CD4-positive, CD25-positive, alpha-beta regulatory T cell (primary cell): ENCODE results near the gene HPSE2. TPM values are rescaled to one million over a fixed set of nuclear protein-coding genes. Genes with fewer than 3 reads are reported as not detected.

ENCODE experiments used
- ATAC-seq, 2 donors: fragments of 150-1000 bp; cut with Tn5 transposase; one replicate each; pipeline ENCODE4 v1.10.0; 2021; ENCODE audit warnings: low read depth in 2 of 2, moderate number of reproducible peaks in 2 of 2, moderate library complexity in 1 of 2
- DNase-seq, 3 donors: peaks; one replicate each; pipeline versions ENCODE4 v3.0.0 to v3.0.0-alpha.2; 2012 to 2022; ENCODE audit warnings: mixed read lengths in 1 of 3
- H3K27ac ChIP-seq: one replicate; pipeline ENCODE4 v1.7.0; 2013; ENCODE audit warnings: mild to moderate bottlenecking, low read length; ENCODE audit not compliant: insufficient read depth, poor library complexity, severe bottlenecking
- H3K27me3 ChIP-seq: one replicate; pipeline ENCODE4 v1.7.0; 2013; ENCODE audit warnings: low read length; ENCODE audit not compliant: control insufficient read depth, insufficient read depth
- H3K36me3 ChIP-seq: one replicate; pipeline ENCODE4 v1.7.0; 2013; ENCODE audit warnings: mild to moderate bottlenecking, low read length, moderate library complexity; ENCODE audit not compliant: control insufficient read depth, insufficient read depth
- H3K4me1 ChIP-seq: 2 replicates; pipeline ENCODE4 v1.7.0; 2013; ENCODE audit warnings: mild to moderate bottlenecking, low read length; ENCODE audit not compliant: insufficient read depth, control insufficient read depth, poor library complexity, severe bottlenecking
- H3K4me3 ChIP-seq: one replicate; pipeline ENCODE4 v1.7.0; 2013; ENCODE audit warnings: low read depth, mild to moderate bottlenecking, low read length, moderate library complexity
- H3K9me3 ChIP-seq, 2 experiments: 1 replicate in 1 of 2; 2 replicates in 1 of 2; pipeline ENCODE4 v1.7.0; 2013; ENCODE audit warnings: low read length in 2 of 2, mild to moderate bottlenecking in 1 of 2, moderate library complexity in 1 of 2; ENCODE audit not compliant: control insufficient read depth in 2 of 2
- H3K27ac Mint-ChIP-seq, 3 donors: one replicate each; pipeline ENCODE4 v1.8.0; 2020 to 2022; ENCODE audit warnings: mild to moderate bottlenecking in 3 of 3, mixed read lengths in 3 of 3, moderate library complexity in 2 of 3
- H3K27me3 Mint-ChIP-seq: one replicate; pipeline ENCODE4 v1.8.0; 2022; ENCODE audit warnings: mild to moderate bottlenecking, mixed read lengths
- H3K36me3 Mint-ChIP-seq: one replicate; pipeline ENCODE4 v1.8.0; 2020; ENCODE audit warnings: mixed read lengths
- H3K4me1 Mint-ChIP-seq, 4 donors: one replicate each; pipeline ENCODE4 v1.8.0; 2020 to 2022; ENCODE audit warnings: mixed read lengths in 4 of 4, mild to moderate bottlenecking in 1 of 4
- H3K4me3 Mint-ChIP-seq, 4 donors: one replicate each; pipeline ENCODE4 v1.8.0; 2020 to 2022; ENCODE audit warnings: mild to moderate bottlenecking in 4 of 4, mixed read lengths in 4 of 4, moderate library complexity in 3 of 4
- H3K9me3 Mint-ChIP-seq, 7 donors: one replicate each; pipeline ENCODE4 v1.8.0; 2020 to 2022; ENCODE audit warnings: mixed read lengths in 7 of 7, mild to moderate bottlenecking in 3 of 7, moderate library complexity in 2 of 7
- polyA plus RNA-seq, 4 donors: library from polyadenylated mRNA; unstranded; fragments of 300-500 nt; fragmentation: Illumina TruSeq; gene quantifications; one replicate each; pipeline ENCODE4 v1.2.3, GENCODE V29; 2021
- total RNA-seq: library from RNA; stranded (reverse); gene quantifications from one replicate; pipeline ENCODE4 v1.2.3, GENCODE V29; 2022

The HPSE2 gene
- total and polyA plus RNA-seq, 5 donors from 2014 or later: 0.07 to 0.31 TPM; not detected in 3

GRCh38 chr10:98778277-98778759 lies 457.3 kb downstream of the HPSE2 start:
- no peaks in the 10 kb centered on the region for H3K9me3 ChIP-seq
- no peak overlapping the region for H3K4me3 Mint-ChIP-seq
- H3K36me3 Mint-ChIP-seq: no peaks in the 10 kb centered on the region
- H3K4me1 Mint-ChIP-seq: no peaks in the 10 kb centered on the region
- H3K36me3 ChIP-seq: no peaks in the 10 kb centered on the region
- no peaks in the 10 kb centered on the region for H3K27me3 ChIP-seq
- peaks cover 8% of the 10 kb centered on the region for H3K27me3 Mint-ChIP-seq
- no peaks in the 10 kb centered on the region for H3K4me1 ChIP-seq
- no peak overlapping the region for H3K27ac ChIP-seq
- H3K9me3 Mint-ChIP-seq: peaks cover 0 to 2% (median 0%) of the 10 kb centered on the region in 7 donors
- DNase-seq: no peak
- H3K27ac Mint-ChIP-seq: no peak overlapping the region
- H3K4me3 ChIP-seq: no peak overlapping the region
- no peak for ATAC-seq

DNA sequence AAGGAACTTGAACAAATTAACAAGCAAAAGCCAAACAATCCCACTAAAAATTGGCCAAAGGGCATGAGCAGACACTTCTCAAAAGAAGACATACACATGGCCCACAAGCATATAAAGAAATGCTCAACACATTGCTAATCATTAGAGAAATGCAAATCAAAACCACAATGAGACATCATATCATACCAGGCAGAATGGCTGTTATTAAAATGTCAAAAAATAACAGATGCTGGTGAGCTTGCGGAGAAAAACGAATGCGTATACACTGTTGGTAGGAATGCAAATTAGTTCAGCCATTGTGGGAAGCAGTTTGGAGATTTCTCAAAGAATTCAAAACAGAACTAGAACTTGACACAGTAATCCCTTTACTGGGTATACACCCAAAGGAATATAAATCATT lies 477.2 kb downstream of the HPSE2 start:
- peaks cover 0 to 12% (median 0%) of the 10 kb centered on the region in 7 donors for H3K9me3 Mint-ChIP-seq

GRCh38 chr10:98748298-98748697 lies 487.4 kb downstream of the HPSE2 start:
- Histone ChIP-seq H3K9me3 (no peaks in the 10 kb centered on the region), H3K4me1 (no peaks in the 10 kb centered on the region), H3K36me3 (no peaks in the 10 kb centered on the region), H3K4me3 (no peak overlapping the region), H3K27me3 (no peaks in the 10 kb centered on the region), H3K27ac (no peak overlapping the region)
- Mint-ChIP-seq H3K4me1 (no peaks in the 10 kb centered on the region), H3K27me3 (no peaks in the 10 kb centered on the region), H3K4me3 (no peak overlapping the region), H3K27ac (no peak overlapping the region), H3K36me3 (no peaks in the 10 kb centered on the region), H3K9me3 (peaks cover 0 to 7% (median 0%) of the 10 kb centered on the region in 7 donors)
- peak in 1 of 3 donors; percentile 34 for DNase-seq
- ATAC-seq: no peak

More for the DNA sequence above, 477.2 kb downstream of the HPSE2 start:
- H3K4me1 ChIP-seq: no peaks in the 10 kb centered on the region
- H3K27ac Mint-ChIP-seq: no peak overlapping the region
- H3K36me3 ChIP-seq: no peaks in the 10 kb centered on the region
- H3K4me3 Mint-ChIP-seq: no peak overlapping the region
- no peaks in the 10 kb centered on the region for H3K27me3 ChIP-seq
- peaks cover 0 to 2% of the 10 kb centered on the region in 2 experiments for H3K9me3 ChIP-seq
- ATAC-seq (no peak), DNase-seq (no peak)
- no peaks in the 10 kb centered on the region for H3K4me1 Mint-ChIP-seq
- H3K4me3 ChIP-seq: no peak overlapping the region
- no peak overlapping the region for H3K27ac ChIP-seq
- no peaks in the 10 kb centered on the region for H3K27me3 Mint-ChIP-seq
- no peaks in the 10 kb centered on the region for H3K36me3 Mint-ChIP-seq

- Histone ChIP-seq H3K27me3 (no peaks in the 10 kb centered on the region), H3K9me3 (no peaks in the 10 kb centered on the region), H3K4me1 (no peaks in the 10 kb centered on the region), H3K36me3 (no peaks in the 10 kb centered on the region), H3K27ac (no peak overlapping the region), H3K4me3 (no peak overlapping the region)
- DNase-seq (no peak), ATAC-seq (no peak)
- Mint-ChIP-seq H3K36me3 (no peaks in the 10 kb centered on the region), H3K4me3 (no peak overlapping the region), H3K27me3 (no peaks in the 10 kb centered on the region), H3K27ac (no peak overlapping the region), H3K9me3 (peaks cover 0 to 3% (median 0%) of the 10 kb centered on the region in 7 donors), H3K4me1 (no peaks in the 10 kb centered on the region)
These were observed 490.0 kb downstream of the HPSE2 start for GRCh38 chr10:98745645-98746044.

DNA sequence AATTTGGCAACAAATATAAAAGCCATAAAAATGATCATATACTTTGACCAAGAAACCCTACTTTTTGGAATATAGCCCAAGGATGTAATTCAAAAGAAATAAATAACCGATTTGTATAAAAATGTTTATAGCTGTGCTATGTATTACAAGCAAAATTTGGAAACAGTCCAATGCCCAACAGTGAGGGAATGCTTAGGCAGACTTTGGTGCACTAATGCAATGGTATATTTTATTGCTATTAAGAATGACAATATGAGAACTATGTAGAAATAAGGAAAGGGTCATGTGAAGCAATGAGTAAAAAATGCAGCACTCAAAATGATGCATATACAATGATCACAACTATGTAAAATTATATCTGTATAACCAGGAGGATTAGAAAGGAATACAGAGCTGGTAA lies 515.1 kb downstream of the HPSE2 start:
- no peaks in the 10 kb centered on the region for H3K36me3 ChIP-seq
- Mint-ChIP-seq H3K27me3 (no peaks in the 10 kb centered on the region), H3K4me1 (no peaks in the 10 kb centered on the region), H3K36me3 (no peaks in the 10 kb centered on the region), H3K27ac (no peak overlapping the region), H3K4me3 (no peak overlapping the region), H3K9me3 (peaks cover 0 to 2% (median 0%) of the 10 kb centered on the region in 7 donors)
- no peaks in the 10 kb centered on the region for H3K9me3 ChIP-seq
- H3K27ac ChIP-seq: no peak overlapping the region
- H3K27me3 ChIP-seq: no peaks in the 10 kb centered on the region
- ATAC-seq: no peak
- no peaks in the 10 kb centered on the region for H3K4me1 ChIP-seq
- no peak overlapping the region for H3K4me3 ChIP-seq
- no peak for DNase-seq

DNA sequence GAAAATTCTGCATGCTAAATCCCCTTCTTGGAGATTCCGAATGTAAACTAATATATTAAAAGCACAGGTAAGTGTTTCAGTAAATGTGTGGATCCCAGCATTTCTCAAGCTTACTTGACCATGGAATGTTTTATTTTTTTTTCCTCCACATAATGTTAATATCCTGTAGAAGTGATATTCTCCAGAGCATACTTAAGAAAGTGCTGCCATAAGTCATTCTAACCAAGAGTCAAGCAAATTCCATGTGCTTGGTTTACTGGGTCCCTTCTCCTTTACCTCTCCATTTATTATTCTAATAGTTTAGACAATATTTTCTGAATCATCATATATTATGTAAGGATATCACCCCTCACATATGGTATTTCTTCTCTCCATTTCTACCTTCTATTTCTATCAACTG lies 522.1 kb downstream of the HPSE2 start:
- no peak for DNase-seq
- Histone ChIP-seq H3K9me3 (no peaks in the 10 kb centered on the region), H3K4me3 (no peak overlapping the region), H3K4me1 (no peaks in the 10 kb centered on the region), H3K27ac (no peak overlapping the region), H3K27me3 (no peaks in the 10 kb centered on the region), H3K36me3 (no peaks in the 10 kb centered on the region)
- H3K27ac Mint-ChIP-seq: no peak overlapping the region
- no peak overlapping the region for H3K4me3 Mint-ChIP-seq
- no peaks in the 10 kb centered on the region for H3K27me3 Mint-ChIP-seq
- ATAC-seq: no peak
- H3K4me1 Mint-ChIP-seq: no peaks in the 10 kb centered on the region
- peaks cover 0 to 2% (median 0%) of the 10 kb centered on the region in 7 donors for H3K9me3 Mint-ChIP-seq
- H3K36me3 Mint-ChIP-seq: no peaks in the 10 kb centered on the region

GRCh38 chr10:98696516-98696915 lies 539.1 kb downstream of the HPSE2 start:
- no peaks in the 10 kb centered on the region for H3K36me3 ChIP-seq
- no peak overlapping the region for H3K4me3 ChIP-seq
- H3K27ac ChIP-seq: no peak overlapping the region
- no peaks in the 10 kb centered on the region for H3K27me3 Mint-ChIP-seq
- H3K9me3 ChIP-seq: no peaks in the 10 kb centered on the region
- no peaks in the 10 kb centered on the region for H3K27me3 ChIP-seq
- no peaks in the 10 kb centered on the region for H3K4me1 Mint-ChIP-seq
- no peaks in the 10 kb centered on the region for H3K36me3 Mint-ChIP-seq
- peaks cover 0 to 8% (median 0%) of the 10 kb centered on the region in 7 donors for H3K9me3 Mint-ChIP-seq
- ATAC-seq (no peak), DNase-seq (no peak)
- H3K4me1 ChIP-seq: no peaks in the 10 kb centered on the region
- no peak overlapping the region for H3K4me3 Mint-ChIP-seq
- no peak overlapping the region for H3K27ac Mint-ChIP-seq

- Histone ChIP-seq H3K27me3 (no peaks in the 10 kb centered on the region), H3K4me1 (no peaks in the 10 kb centered on the region), H3K27ac (no peak overlapping the region), H3K4me3 (no peak overlapping the region), H3K36me3 (no peaks in the 10 kb centered on the region), H3K9me3 (no peaks in the 10 kb centered on the region)
- Mint-ChIP-seq H3K27me3 (no peaks in the 10 kb centered on the region), H3K4me1 (no peaks in the 10 kb centered on the region), H3K36me3 (no peaks in the 10 kb centered on the region), H3K9me3 (peaks cover 0 to 8% (median 0%) of the 10 kb centered on the region in 7 donors), H3K4me3 (no peak overlapping the region), H3K27ac (no peak overlapping the region)
- ATAC-seq: no peak
- no peak for DNase-seq
These were observed 540.8 kb downstream of the HPSE2 start for GRCh38 chr10:98694883-98695282.
